HepG2 (cell line): ENCODE measurements around the gene SERPINB1. TPM values are rescaled to one million over a fixed set of nuclear protein-coding genes. Genes with fewer than 3 reads are reported as not detected.

Source experiments
- ATAC-seq: fragments of 200-7000 bp; cut with Tn5 transposase; 3 replicates; pipeline ENCODE4 v1.9.1; 2020; ENCODE audit warnings: mild to moderate bottlenecking, moderate library complexity
- BruUV-seq: library from RNA; stranded (reverse); fragments of 400-500 nt; replicated peaks from 2 replicates; lab custom pipeline; 2021; lab: Mats Ljungman, UMichigan
- CTCF ChIA-PET: fragments of 300-600 bp; formaldehyde crosslinking; extraction: SDS; loops from one replicate; lab custom pipeline; 2021; ENCODE audit warnings: low total read pairs, inconsistent platforms, low intra/inter-chr PET ratio; lab: Yijun Ruan, JAX
- POLR2A ChIA-PET: fragments of 350-600 bp; sonication (Branson Sonifier 250); formaldehyde crosslinking; loops from one replicate; lab custom pipeline; 2020; ENCODE audit warnings: antibody characterized with exemption, inconsistent platforms; lab: Yijun Ruan, JAX
- DNase-seq: peaks from one replicate; pipeline ENCODE4 v3.0.0-alpha.2; 2015; ENCODE audit warnings: low spot score
- FAIRE-seq: peaks from 3 replicates; lab custom pipeline; 2011; peaks lifted over from hg19 to GRCh38; lab: Jason Lieb, UNC
- H2AFZ ChIP-seq: one replicate; pipeline ENCODE4 v1.6.1; 2011; ENCODE audit warnings: low read length, inconsistent platforms
- H3K27ac ChIP-seq: fragments of 300-600 bp; 3 replicates; pipeline ENCODE4 v1.8.0; 2011; ENCODE audit warnings: mixed run types, mild to moderate bottlenecking, mixed read lengths, low read length, inconsistent platforms; ENCODE audit not compliant: insufficient read depth; ENCODE audit errors: extremely low read length
- H3K27me3 ChIP-seq, 2 experiments: fragments of 200-600 bp in 1 of 2; 2 replicates in 1 of 2; 3 replicates in 1 of 2; pipeline versions ENCODE4 v1.6.0 to v1.8.0; 2011; ENCODE audit warnings: low read length in 2 of 2, mild to moderate bottlenecking in 2 of 2, moderate library complexity in 2 of 2, inconsistent platforms in 1 of 2; ENCODE audit not compliant: insufficient read depth in 2 of 2, control insufficient read depth in 1 of 2
- H3K36me3 ChIP-seq, 2 experiments: fragments of 200-600 bp in 1 of 2; replicated peaks in 1 of 2; 2 replicates in 1 of 2; 3 replicates in 1 of 2; pipeline versions ENCODE4 v1.5.1 to v1.8.0; 2011; ENCODE audit warnings: low read length in 2 of 2, inconsistent platforms in 1 of 2; ENCODE audit not compliant: insufficient read depth in 2 of 2, control insufficient read depth in 1 of 2
- H3K4me1 ChIP-seq: 2 replicates; pipeline ENCODE4 v1.5.1; 2012; ENCODE audit warnings: low read length, inconsistent platforms; ENCODE audit not compliant: insufficient read depth
- H3K4me2 ChIP-seq: 2 replicates; pipeline ENCODE4 v1.6.0; 2011; ENCODE audit warnings: low read depth, low read length, inconsistent platforms
- H3K4me3 ChIP-seq, 3 experiments: fragments of 200-600 bp in 1 of 3; sonication (generic), shearing (Covaris generic) in 1 of 3; replicated peaks in 1 of 3; 2 replicates each; pipeline ENCODE4 v1.5.1; 2011 to 2016; ENCODE audit warnings: low read length in 3 of 3, inconsistent platforms in 2 of 3, low read depth in 2 of 3, mild to moderate bottlenecking in 2 of 3, control low read depth in 1 of 3, mixed read lengths in 1 of 3; ENCODE audit not compliant: insufficient read depth in 1 of 3
- H3K79me2 ChIP-seq: one replicate; pipeline ENCODE4 v1.6.1; 2011; ENCODE audit warnings: low read length, inconsistent platforms; ENCODE audit not compliant: insufficient read depth
- H3K9ac ChIP-seq: 2 replicates; pipeline ENCODE4 v1.6.0; 2011; ENCODE audit warnings: mild to moderate bottlenecking, low read depth, low read length, inconsistent platforms; ENCODE audit not compliant: insufficient read depth
- H3K9me3 ChIP-seq: 2 replicates; pipeline ENCODE4 v1.5.1; 2012; ENCODE audit warnings: mild to moderate bottlenecking, low read length
- H4K20me1 ChIP-seq: 2 replicates; pipeline ENCODE4 v1.6.0; 2011; ENCODE audit warnings: inconsistent platforms, mild to moderate bottlenecking, low read length, moderate library complexity; ENCODE audit not compliant: insufficient read depth
- ATF2 ChIP-seq: sonication (generic); formaldehyde crosslinking; IDR thresholded peaks from 2 replicates; pipeline ENCODE4 v1.4.0; 2020; ENCODE audit warnings: missing genetic modification reagents
- FOSL1 ChIP-seq: sonication (generic); formaldehyde crosslinking; IDR thresholded peaks from 2 replicates; pipeline ENCODE4 v1.9.0; 2021; ENCODE audit warnings: missing genetic modification reagents, borderline replicate concordance
- FOSL2 ChIP-seq: sonication (generic); formaldehyde crosslinking; IDR thresholded peaks from 2 replicates; pipeline ENCODE4 v1.4.0; 2020; ENCODE audit warnings: missing genetic modification reagents
- GABPA ChIP-seq, 2 experiments: IDR thresholded peaks; 2 replicates each; pipeline ENCODE4 v1.6.1; 2011 to 2016; ENCODE audit warnings: low read depth in 2 of 2, low read length in 1 of 2, missing biosample characterization in 1 of 2, missing genetic modification characterization in 1 of 2
- HNF1B ChIP-seq: sonication (generic); formaldehyde crosslinking; IDR thresholded peaks from 2 replicates; pipeline ENCODE4 v1.5.1; 2020; ENCODE audit warnings: mild to moderate bottlenecking, moderate library complexity, missing genetic modification reagents
- HOMEZ ChIP-seq: IDR thresholded peaks from 2 replicates; pipeline ENCODE4 v1.6.1; 2016; ENCODE audit warnings: low read depth
- HOXA7 ChIP-seq: sonication (generic); formaldehyde crosslinking; IDR thresholded peaks from 2 replicates; pipeline ENCODE4 v1.8.1; 2022; ENCODE audit warnings: mild to moderate bottlenecking, missing genetic modification reagents, moderate library complexity
- ISL2 ChIP-seq: sonication (generic); formaldehyde crosslinking; IDR thresholded peaks from 2 replicates; pipeline ENCODE4 v1.5.0; 2020; ENCODE audit warnings: missing genetic modification reagents
- MXD4 ChIP-seq: IDR thresholded peaks from 2 replicates; pipeline ENCODE4 v1.6.1; 2016; ENCODE audit warnings: mild to moderate bottlenecking, missing biosample characterization, missing genetic modification reagents
- NFIB ChIP-seq: sonication (generic); formaldehyde crosslinking; IDR thresholded peaks from 2 replicates; pipeline ENCODE4 v1.9.0; 2021; ENCODE audit warnings: missing genetic modification reagents, mild to moderate bottlenecking, borderline replicate concordance
- NFKB2 ChIP-seq: sonication (generic); formaldehyde crosslinking; IDR thresholded peaks from 2 replicates; pipeline ENCODE4 v1.4.0; 2020; ENCODE audit warnings: missing genetic modification reagents, borderline replicate concordance
- PAWR ChIP-seq: sonication (generic); formaldehyde crosslinking; IDR thresholded peaks from 2 replicates; pipeline ENCODE4 v1.4.0; 2020; ENCODE audit warnings: missing genetic modification reagents, mild to moderate bottlenecking, borderline replicate concordance
- PREB ChIP-seq: sonication (generic); formaldehyde crosslinking; IDR thresholded peaks from 2 replicates; pipeline ENCODE4 v1.4.0; 2020; ENCODE audit warnings: missing genetic modification reagents
- ZMAT5 ChIP-seq: sonication (generic); formaldehyde crosslinking; IDR thresholded peaks from 2 replicates; pipeline ENCODE4 v1.5.0; 2020; ENCODE audit warnings: mild to moderate bottlenecking, low read depth, missing genetic modification reagents, borderline replicate concordance
- ZNF335 ChIP-seq: sonication (generic); formaldehyde crosslinking; IDR thresholded peaks from 2 replicates; pipeline ENCODE4 v1.4.0; 2020; ENCODE audit warnings: missing genetic modification reagents
- ZNF512B ChIP-seq: sonication (generic); formaldehyde crosslinking; IDR thresholded peaks from 2 replicates; pipeline ENCODE4 v1.5.1; 2020; ENCODE audit warnings: missing genetic modification reagents, mild to moderate bottlenecking, borderline replicate concordance
- WGBS: methylation state at CpG from one replicate; pipeline ENCODE4 v1.1.6; 2017; ENCODE audit warnings: low lambda C conversion rate; 5-methylcytosine and 5-hydroxymethylcytosine counted together
- in situ Hi-C: cut with HindIII; loops from 2 replicates; pipeline ENCODE4 v1.10.0; 2017; ENCODE audit warnings: low pct_unique_long_range_greater_than_20kb; ENCODE audit not compliant: extremely low pct_ligation_motif_present
- intact Hi-C: fragments of 100-400 bp; cut with micrococcal nuclease; formaldehyde crosslinking; loops from one replicate; pipeline ENCODE4 v1.10.0; 2022; ENCODE audit not compliant: unreplicated experiment
- polyA plus RNA-seq, 8 experiments: library from polyadenylated mRNA; depleted of rRNA in 3 of 8; stranded (reverse) in 7 of 8; unstranded in 1 of 8; fragments of >200 nt; fragmentation: Illumina TruSeq in 4 of 8; extraction: Trizol in 4 of 8; gene quantifications; 2 replicates each; pipeline versions ENCODE4 v1.2.1 to v1.2.3, GENCODE V29; 2011 to 2016; ENCODE audit warnings: low read depth in 4 of 8, missing spikeins in 1 of 8, mixed read lengths in 1 of 8; ENCODE audit not compliant: insufficient read depth in 1 of 8
- total RNA-seq, 5 experiments: library from RNA; depleted of rRNA; stranded (reverse); fragments of >200 nt; fragmentation: Illumina TruSeq; extraction: Trizol; gene quantifications; 2 replicates each; pipeline ENCODE4 v1.2.3, GENCODE V29; 2016; ENCODE audit warnings: low read depth in 1 of 5

Gene SERPINB1
- total and polyA plus RNA-seq, 2 of the 13 experiments (the other 11 are each of a cell fraction or from before 2014, with no cell fraction given) = 41.4 to 60.5 TPM

GRCh38 chr6:2796861-2797260 lies 44.8 kb downstream of the SERPINB1 start:
- CTCF ChIA-PET = no interaction called here
- Histone ChIP-seq H2AFZ (no peak overlapping the region), H3K27ac (no peak overlapping the region), H3K36me3 (no peaks in the 10 kb centered on the region), H4K20me1 (no peaks in the 10 kb centered on the region), H3K27me3 (no peaks in the 10 kb centered on the region), H3K9me3 (no peaks in the 10 kb centered on the region), H3K4me2 (no peak overlapping the region), H3K9ac (no peak overlapping the region), H3K79me2 (no peaks in the 10 kb centered on the region), H3K4me1 (0 out of 2 replicates have a peak, but pooled peaks cover 6% of the 10 kb centered on the region), H3K4me3 (no peak overlapping the region)
- POLR2A ChIA-PET = interaction anchor here (1.6 kb wide), 1 partner anchor 45 kb away, joined by 8 read pairs; the partner anchor contains the start of gene SERPINB1
- in situ Hi-C loops = loop anchor here (5.0 kb wide), 1 partner anchor 45 kb away; the partner anchor contains the start of gene SERPINB1
- FAIRE-seq (no peak), DNase-seq (no peak), ATAC-seq (no peak)
- intact Hi-C loops = no loop called here
- WGBS = 74% methylated on average over 6 of the region's 6 CpGs
- no TSS peak for BruUV-seq
- TF ChIP-seq ISL2 = no peak
- no peak for TF ChIP-seq PREB
- no peak for TF ChIP-seq ZMAT5 (CRISPR knock-in tag)
- no peak for TF ChIP-seq NFKB2 (CRISPR knock-in tag)
- no peak for TF ChIP-seq HNF1B (CRISPR knock-in tag)
- TF ChIP-seq HOMEZ (CRISPR knock-in tag) = no peak
- no peak for TF ChIP-seq FOSL2 (CRISPR knock-in tag)
- TF ChIP-seq ATF2 = no peak
- TF ChIP-seq PAWR = no peak
- no peak for TF ChIP-seq FOSL1 (CRISPR knock-in tag)
- no peak for TF ChIP-seq ZNF512B (CRISPR knock-in tag)
- no peak for TF ChIP-seq GABPA (IDR thresholded peaks at IDR 0.05; ENCODE audit: low read depth, low read length)
- no peak for TF ChIP-seq GABPA (CRISPR knock-in tag; IDR thresholded peaks at IDR 0.05; ENCODE audit: low read depth)
- TF ChIP-seq MXD4 = no peak
- no peak for TF ChIP-seq HOXA7
- no peak for TF ChIP-seq NFIB
- no peak for TF ChIP-seq ZNF335
